ENCODE measurements around the gene SPATA18.

DNA sequence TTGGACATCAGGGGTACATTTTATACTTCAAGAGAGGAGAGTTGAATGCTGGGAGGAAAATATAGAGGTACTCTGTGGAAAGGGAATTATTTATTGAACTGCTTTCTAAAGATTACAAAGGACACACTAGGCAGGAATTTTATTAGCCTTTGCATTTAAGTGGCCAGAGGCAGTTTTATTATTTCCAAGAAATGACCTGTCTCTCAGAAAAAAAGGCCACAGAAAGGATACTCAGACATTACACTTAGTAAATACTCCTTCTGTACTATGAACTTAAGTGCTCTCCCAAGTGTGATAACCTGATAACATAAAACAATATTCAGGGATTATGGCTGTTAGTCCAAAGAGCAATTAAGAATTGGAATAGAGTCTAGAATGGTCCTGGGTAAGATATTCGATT lies 38.5 kb upstream of the SPATA18 start:
- TF ChIP-seq, protein P1, sequence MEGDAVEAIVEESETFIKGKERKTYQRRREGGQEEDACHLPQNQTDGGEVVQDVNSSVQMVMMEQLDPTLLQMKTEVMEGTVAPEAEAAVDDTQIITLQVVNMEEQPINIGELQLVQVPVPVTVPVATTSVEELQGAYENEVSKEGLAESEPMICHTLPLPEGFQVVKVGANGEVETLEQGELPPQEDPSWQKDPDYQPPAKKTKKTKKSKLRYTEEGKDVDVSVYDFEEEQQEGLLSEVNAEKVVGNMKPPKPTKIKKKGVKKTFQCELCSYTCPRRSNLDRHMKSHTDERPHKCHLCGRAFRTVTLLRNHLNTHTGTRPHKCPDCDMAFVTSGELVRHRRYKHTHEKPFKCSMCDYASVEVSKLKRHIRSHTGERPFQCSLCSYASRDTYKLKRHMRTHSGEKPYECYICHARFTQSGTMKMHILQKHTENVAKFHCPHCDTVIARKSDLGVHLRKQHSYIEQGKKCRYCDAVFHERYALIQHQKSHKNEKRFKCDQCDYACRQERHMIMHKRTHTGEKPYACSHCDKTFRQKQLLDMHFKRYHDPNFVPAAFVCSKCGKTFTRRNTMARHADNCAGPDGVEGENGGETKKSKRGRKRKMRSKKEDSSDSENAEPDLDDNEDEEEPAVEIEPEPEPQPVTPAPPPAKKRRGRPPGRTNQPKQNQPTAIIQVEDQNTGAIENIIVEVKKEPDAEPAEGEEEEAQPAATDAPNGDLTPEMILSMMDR (IDR thresholded peaks at IDR 0.05): no peak
- TF ChIP-seq POLR2A (IDR thresholded peaks at IDR 0.05): no peak
- no peak for TF ChIP-seq EP300 (IDR thresholded peaks at IDR 0.05)

Measured in tibial nerve (tissue), 4 donors.